ENCODE measurements around the gene SPRYD3.
A peak's percentile ranks its signal among the peaks of the same experiment; 100 is the strongest.
"Not testable (repeated sequence)": the region's sequence is repeated elsewhere in the genome, so short reads cannot be mapped to it uniquely, and the experiment has no call there.

The SPRYD3 gene, protein sequence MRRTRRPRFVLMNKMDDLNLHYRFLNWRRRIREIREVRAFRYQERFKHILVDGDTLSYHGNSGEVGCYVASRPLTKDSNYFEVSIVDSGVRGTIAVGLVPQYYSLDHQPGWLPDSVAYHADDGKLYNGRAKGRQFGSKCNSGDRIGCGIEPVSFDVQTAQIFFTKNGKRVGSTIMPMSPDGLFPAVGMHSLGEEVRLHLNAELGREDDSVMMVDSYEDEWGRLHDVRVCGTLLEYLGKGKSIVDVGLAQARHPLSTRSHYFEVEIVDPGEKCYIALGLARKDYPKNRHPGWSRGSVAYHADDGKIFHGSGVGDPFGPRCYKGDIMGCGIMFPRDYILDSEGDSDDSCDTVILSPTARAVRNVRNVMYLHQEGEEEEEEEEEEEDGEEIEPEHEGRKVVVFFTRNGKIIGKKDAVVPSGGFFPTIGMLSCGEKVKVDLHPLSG

GRCh38 chr12:53079226-53080117 is at the start of gene SPRYD3:
SPRYD3 (minus strand) TSS chr12:53079390; CDS start chr12:53079333, 57 bp downstream.
- peak within 1 kb of the TSS; percentile 78 for H3K4me3 ChIP-seq (ENCODE audit: low read depth, low read length)

DNA sequence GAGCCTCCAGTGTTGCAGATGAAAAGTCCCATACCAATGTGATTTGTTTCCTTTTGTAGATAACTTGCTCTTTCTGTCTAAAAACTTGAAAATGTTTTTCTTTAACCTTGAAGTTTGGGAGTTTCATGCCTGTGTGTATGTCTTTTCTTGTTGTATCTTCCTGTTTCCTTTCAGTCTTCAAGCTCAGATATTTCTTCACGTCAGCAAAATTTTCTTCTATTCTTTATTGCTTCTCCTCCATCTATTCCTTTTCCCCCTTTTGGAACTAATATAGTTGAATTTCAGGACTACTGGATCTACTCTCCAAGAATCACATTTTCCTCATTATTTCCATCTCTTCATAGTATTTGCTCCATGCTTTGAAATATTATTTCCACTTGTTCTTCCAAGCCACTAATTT is 48.0 kb upstream of the SPRYD3 start:
- no peak overlapping the region for H3K4me3 ChIP-seq (ENCODE audit: low read depth, low read length)

GRCh38 chr12:53124352-53124723 is 45.1 kb upstream of the SPRYD3 start:
- H3K4me3 ChIP-seq (ENCODE audit: low read depth, low read length), result no peak overlapping the region

DNA sequence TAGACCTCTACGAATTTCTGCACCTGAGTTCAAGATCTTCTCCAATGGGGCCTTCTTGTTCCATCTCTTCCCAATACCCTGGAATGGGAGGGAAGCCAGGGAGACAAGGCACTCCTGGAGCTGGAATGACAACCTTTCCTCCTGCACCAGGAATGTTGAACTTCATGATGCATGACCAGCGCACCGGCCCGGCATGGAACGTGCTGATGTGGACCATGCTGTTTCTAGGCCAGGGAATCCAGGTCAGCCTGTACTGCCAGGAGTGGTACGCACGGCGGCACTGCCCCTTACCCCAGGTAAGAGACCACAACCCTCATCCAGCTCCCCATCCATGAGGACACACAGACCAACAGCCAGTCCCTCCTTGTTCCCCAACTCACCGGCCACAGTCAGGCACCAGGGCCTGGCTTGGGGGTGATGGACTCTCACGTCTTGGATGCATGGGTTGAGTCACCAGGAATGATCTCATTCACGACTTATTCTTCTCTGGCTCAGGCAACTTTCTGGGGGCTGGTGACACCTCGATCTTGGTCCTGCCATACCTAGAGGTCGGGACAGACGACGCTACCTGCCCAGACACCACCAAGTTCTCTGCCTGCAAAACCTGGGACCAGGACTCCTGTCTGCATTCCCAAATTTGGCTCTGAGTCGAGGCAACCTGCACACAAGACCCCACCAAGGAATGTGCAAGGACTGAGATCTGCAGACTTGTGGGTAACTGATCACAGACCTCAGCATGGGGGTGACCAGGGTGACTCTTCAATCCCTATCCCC is 44.6 kb upstream of the SPRYD3 start:
- no peak overlapping the region for H3K4me3 ChIP-seq (ENCODE audit: low read depth, low read length)

GRCh38 chr12:53122961-53123468 is 43.8 kb upstream of the SPRYD3 start:
- no peak overlapping the region for H3K4me3 ChIP-seq (ENCODE audit: low read depth, low read length)

- H3K4me3 ChIP-seq (ENCODE audit: low read depth, low read length), result no peak overlapping the region
These were observed 41.7 kb upstream of the SPRYD3 start for GRCh38 chr12:53120685-53121525.

- no peak overlapping the region for H3K4me3 ChIP-seq (ENCODE audit: low read depth, low read length)
These were observed 39.6 kb upstream of the SPRYD3 start for GRCh38 chr12:53118751-53119300.

GRCh38 chr12:53115891-53116648 is 36.9 kb upstream of the SPRYD3 start:
- no peak overlapping the region for H3K4me3 ChIP-seq (ENCODE audit: low read depth, low read length)

DNA sequence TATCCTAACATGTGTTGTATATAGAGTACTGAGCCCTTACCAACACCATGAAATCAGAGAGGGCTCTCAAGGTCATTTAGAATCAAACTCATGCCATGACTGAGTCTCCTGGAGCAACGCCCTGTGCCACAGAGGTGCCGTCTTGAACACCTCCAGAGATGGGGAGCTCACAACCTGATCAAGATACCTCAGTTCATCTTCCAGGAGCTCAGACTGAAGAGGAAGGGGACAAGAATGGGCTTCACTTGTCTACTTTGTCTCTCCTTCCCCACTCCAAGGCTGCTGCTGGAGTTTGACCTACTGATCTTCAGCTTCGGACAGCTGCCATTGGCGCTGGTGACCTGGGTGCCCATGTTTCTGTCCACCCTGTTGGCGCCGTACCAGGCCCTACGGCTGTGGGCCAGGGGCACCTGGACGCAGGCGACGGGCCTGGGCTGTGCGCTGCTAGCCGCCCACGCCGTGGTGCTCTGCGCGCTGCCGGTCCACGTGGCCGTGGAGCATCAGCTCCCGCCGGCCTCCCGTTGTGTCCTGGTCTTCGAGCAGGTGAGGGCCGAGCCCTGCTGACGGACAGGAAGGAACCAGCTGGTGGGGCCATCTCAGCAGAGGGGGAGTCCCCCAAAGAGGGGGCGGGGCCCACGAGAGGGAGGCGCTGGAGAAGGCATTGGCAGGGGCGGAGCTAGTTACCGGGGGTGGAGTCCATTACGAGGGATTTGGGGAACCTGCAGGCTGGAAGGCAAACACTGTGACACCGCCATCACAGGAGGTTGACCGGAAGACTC is 36.1 kb upstream of the SPRYD3 start:
- no peak overlapping the region for H3K4me3 ChIP-seq (ENCODE audit: low read depth, low read length)

- no peak overlapping the region for H3K4me3 ChIP-seq (ENCODE audit: low read depth, low read length)
These were observed 34.8 kb upstream of the SPRYD3 start for GRCh38 chr12:53113951-53114350.

- no peak overlapping the region for H3K4me3 ChIP-seq (ENCODE audit: low read depth, low read length)
These were observed 34.0 kb upstream of the SPRYD3 start for GRCh38 chr12:53113136-53113705.

GRCh38 chr12:53112431-53112830 is 33.2 kb upstream of the SPRYD3 start:
- not testable (repeated sequence) for H3K4me3 ChIP-seq (ENCODE audit: low read depth, low read length)

DNA sequence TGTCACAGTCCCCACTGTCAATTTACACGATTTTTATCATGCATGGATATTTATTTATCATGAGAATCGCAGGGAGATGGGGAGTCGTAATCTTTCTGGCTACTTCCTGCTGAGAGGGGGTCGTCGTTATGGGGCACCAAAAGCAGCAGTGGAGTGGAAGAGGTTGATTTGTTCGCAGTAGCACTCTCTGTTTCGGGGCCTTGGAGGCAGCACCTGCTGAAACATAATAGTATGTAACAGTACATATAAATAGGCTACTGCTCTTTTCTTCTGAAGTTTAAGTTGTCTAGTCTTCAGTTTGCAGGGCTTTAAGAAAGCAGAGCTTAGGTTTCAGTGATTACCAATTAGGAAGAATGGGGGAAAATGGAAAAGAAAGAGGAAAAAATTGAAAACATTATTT is 27.9 kb upstream of the SPRYD3 start:
- no peak overlapping the region for H3K4me3 ChIP-seq (ENCODE audit: low read depth, low read length)

DNA sequence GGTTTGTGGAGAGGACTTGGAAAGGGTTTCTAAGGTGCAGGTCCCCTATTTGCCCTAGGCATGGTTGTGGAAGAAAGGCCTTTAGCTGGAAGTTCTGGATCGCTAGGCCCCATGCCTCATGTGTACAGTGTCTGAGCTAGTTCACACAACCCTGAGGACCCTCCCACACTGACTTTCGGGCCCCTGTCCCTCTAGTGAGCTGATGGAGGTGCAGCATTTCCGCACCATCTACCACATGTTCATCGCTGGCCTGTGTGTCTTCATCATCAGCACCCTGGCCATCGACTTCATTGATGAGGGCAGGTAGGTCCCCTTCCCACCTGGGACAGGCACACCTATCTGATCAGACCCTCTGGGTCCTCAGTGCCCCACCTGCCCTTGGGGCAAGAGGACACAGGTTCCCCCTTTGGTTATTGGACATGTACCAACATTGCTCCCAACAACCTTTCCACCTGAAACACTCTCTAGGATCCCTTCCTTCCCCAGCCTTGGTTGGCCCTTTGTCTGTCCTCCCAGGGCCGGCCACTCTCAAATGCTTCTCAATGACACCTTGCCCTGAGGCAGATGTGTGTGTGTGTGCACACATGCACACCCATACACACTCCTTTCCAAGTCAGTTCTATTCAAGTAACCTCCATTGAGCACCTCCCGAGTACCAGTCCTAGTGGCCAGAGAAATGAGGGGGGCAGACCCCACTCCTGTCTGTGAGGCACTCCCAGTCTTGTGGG is 26.7 kb upstream of the SPRYD3 start:
- H3K4me3 ChIP-seq (ENCODE audit: low read depth, low read length), result no peak overlapping the region

GRCh38 chr12:53105256-53105655 is 26.1 kb upstream of the SPRYD3 start:
- H3K4me3 ChIP-seq (ENCODE audit: low read depth, low read length), result no peak overlapping the region

- H3K4me3 ChIP-seq (ENCODE audit: low read depth, low read length), result no peak overlapping the region
These were observed 24.7 kb upstream of the SPRYD3 start for GRCh38 chr12:53103860-53104305.
